ENCODE measurements around the gene DBP. TPM values are rescaled to one million over a fixed set of nuclear protein-coding genes. Genes with fewer than 3 reads are reported as not detected.

Gene DBP
- polyA plus RNA-seq, 2 of the 4 experiments (the other 2 are of a cell fraction) = 2.5 to 3.8 TPM

- FAIRE-seq = peak; percentile 32
- WGBS (ENCODE audit: missing lambda C conversion rate) = 3% methylated on average over 34 of the region's 36 CpGs
- peak overlapping the region; percentile 64 for H3K4me2 ChIP-seq
- no peaks in the 10 kb centered on the region for H3K9me3 ChIP-seq
- peak; percentile 84 to 85 for ATAC-seq
- H3K4me1 ChIP-seq = peaks cover 9% of the 10 kb centered on the region
- H3K4me3 ChIP-seq = peak overlapping the region; percentile 27
- peak overlapping the region; percentile 58 to 85 for H3K27ac ChIP-seq
- POLR2A ChIA-PET = interaction anchor here (0.6 to 2.0 kb wide), 9 partner anchors 20 to 225 kb away, joined by 3 to 11 read pairs (median 5); partner anchors contain the start of genes RPL18, SPHK2, SYNGR4 and TMEM143
- CTCF ChIA-PET = interaction anchor here (0.6 to 21.8 kb wide), 42 partner anchors 9 to 413 kb away, joined by 3 to 618 read pairs (median 5); partner anchors contain the start of genes FAM83E, GRWD1, KDELR1 and LMTK3
- peak; percentile 90 to 93 for DNase-seq (ENCODE audit: low read depth in 1 of 2, low spot score in 1 of 2)
- TF ChIP-seq CBX8 (IDR thresholded peaks at IDR 0.05) = no peak
- TF ChIP-seq EP300 (IDR thresholded peaks at IDR 0.05) = peak in 1 of 2 experiments; percentile 31; a peak in 1 of 5 replicates
- TF ChIP-seq TFCP2L1 (CRISPR knock-in tag; IDR thresholded peaks at IDR 0.05) = no peak
- peak; percentile 30 to 32; a peak in 1 of 5 replicates for TF ChIP-seq JUN (IDR thresholded peaks at IDR 0.05)
- TF ChIP-seq CEBPB (IDR thresholded peaks at IDR 0.05) = peak in 1 of 2 experiments; percentile 52; a peak in 1 of 4 replicates
- TF ChIP-seq JUNB (IDR thresholded peaks at IDR 0.05) = no peak
- TF ChIP-seq ZSCAN20 (CRISPR knock-in tag; IDR thresholded peaks at IDR 0.05) = no peak
- no peak for TF ChIP-seq BCL3 (IDR thresholded peaks at IDR 0.05)
- TF ChIP-seq, protein P1, sequence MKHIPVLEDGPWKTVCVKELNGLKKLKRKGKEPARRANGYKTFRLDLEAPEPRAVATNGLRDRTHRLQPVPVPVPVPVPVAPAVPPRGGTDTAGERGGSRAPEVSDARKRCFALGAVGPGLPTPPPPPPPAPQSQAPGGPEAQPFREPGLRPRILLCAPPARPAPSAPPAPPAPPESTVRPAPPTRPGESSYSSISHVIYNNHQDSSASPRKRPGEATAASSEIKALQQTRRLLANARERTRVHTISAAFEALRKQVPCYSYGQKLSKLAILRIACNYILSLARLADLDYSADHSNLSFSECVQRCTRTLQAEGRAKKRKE (CRISPR knock-in tag; IDR thresholded peaks at IDR 0.05; ENCODE audit: low read depth) = peak; percentile 14; the same call in 1 of the 2 replicates
- 0 out of 2 replicates have a peak, but pooled peaks have one; percentile 60 for TF ChIP-seq HOXA7 (CRISPR knock-in tag; IDR thresholded peaks at IDR 0.05)
- no peak for TF ChIP-seq KDM5A (IDR thresholded peaks at IDR 0.05)
- peak; percentile 91 for TF ChIP-seq MAX (IDR thresholded peaks at IDR 0.05)
- TF ChIP-seq, protein P2, sequence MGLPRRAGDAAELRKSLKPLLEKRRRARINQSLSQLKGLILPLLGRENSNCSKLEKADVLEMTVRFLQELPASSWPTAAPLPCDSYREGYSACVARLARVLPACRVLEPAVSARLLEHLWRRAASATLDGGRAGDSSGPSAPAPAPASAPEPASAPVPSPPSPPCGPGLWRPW (IDR thresholded peaks at IDR 0.05) = no peak
- TF ChIP-seq, protein P3, sequence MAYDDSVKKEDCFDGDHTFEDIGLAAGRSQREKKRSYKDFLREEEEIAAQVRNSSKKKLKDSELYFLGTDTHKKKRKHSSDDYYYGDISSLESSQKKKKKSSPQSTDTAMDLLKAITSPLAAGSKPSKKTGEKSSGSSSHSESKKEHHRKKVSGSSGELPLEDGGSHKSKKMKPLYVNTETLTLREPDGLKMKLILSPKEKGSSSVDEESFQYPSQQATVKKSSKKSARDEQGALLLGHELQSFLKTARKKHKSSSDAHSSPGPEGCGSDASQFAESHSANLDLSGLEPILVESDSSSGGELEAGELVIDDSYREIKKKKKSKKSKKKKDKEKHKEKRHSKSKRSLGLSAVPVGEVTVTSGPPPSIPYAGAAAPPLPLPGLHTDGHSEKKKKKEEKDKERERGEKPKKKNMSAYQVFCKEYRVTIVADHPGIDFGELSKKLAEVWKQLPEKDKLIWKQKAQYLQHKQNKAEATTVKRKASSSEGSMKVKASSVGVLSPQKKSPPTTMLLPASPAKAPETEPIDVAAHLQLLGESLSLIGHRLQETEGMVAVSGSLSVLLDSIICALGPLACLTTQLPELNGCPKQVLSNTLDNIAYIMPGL (CRISPR knock-in tag; IDR thresholded peaks at IDR 0.05; ENCODE audit: borderline replicate concordance) = 0 out of 2 replicates have a peak, but pooled peaks have one; percentile 65
- TF ChIP-seq MAZ (IDR thresholded peaks at IDR 0.05; ENCODE audit: borderline replicate concordance, low read depth, low read length) = no peak
- TF ChIP-seq RAD21 (conservative IDR thresholded peaks at IDR 0.05 in 1 of 2, IDR thresholded peaks at IDR 0.05 in 1 of 2) = peak; percentile 78 to 87
- no peak for TF ChIP-seq RNF2 (IDR thresholded peaks at IDR 0.05; ENCODE audit: borderline replicate concordance, low read depth)
- no peak for TF ChIP-seq FOXS1 (CRISPR knock-in tag; IDR thresholded peaks at IDR 0.05)
- TF ChIP-seq PBX3 (IDR thresholded peaks at IDR 0.05) = peak; percentile 62; the same call in 1 of the 2 replicates
- TF ChIP-seq NFE2L2 (conservative IDR thresholded peaks at IDR 0.05; ENCODE audit: low read length) = no peak
- TF ChIP-seq NPAS2 (CRISPR knock-in tag; IDR thresholded peaks at IDR 0.05; ENCODE audit: borderline replicate concordance) = no peak
- peak; percentile 84 for TF ChIP-seq CHD4 (IDR thresholded peaks at IDR 0.05; ENCODE audit: borderline replicate concordance)
- no peak for TF ChIP-seq USF2 (IDR thresholded peaks at IDR 0.05)
- peak; percentile 98 for TF ChIP-seq ZFP36 (IDR thresholded peaks at IDR 0.05; ENCODE audit: borderline replicate concordance, partially characterized antibody)
- no peak for TF ChIP-seq HEYL (CRISPR knock-in tag; IDR thresholded peaks at IDR 0.05)
- TF ChIP-seq CBX2 (IDR thresholded peaks at IDR 0.05; ENCODE audit: borderline replicate concordance, low read depth) = no peak
- peak; percentile 98 for TF ChIP-seq HDAC2 (IDR thresholded peaks at IDR 0.05)
- peak; percentile 42 for TF ChIP-seq MAFK (IDR thresholded peaks at IDR 0.05; ENCODE audit: partially characterized antibody)
- peak; percentile 18; the same call in 1 of the 2 replicates for TF ChIP-seq PHF8 (IDR thresholded peaks at IDR 0.05; ENCODE audit: borderline replicate concordance, low read depth)
- no peak for TF ChIP-seq FOSL2 (IDR thresholded peaks at IDR 0.05)
- TF ChIP-seq FOSL2 (CRISPR knock-in tag; IDR thresholded peaks at IDR 0.05) = peak; percentile 66
- peak; percentile 38; the same call in 1 of the 2 replicates for TF ChIP-seq GATA3 (IDR thresholded peaks at IDR 0.05; ENCODE audit: borderline replicate concordance)
- TF ChIP-seq RCOR1 (IDR thresholded peaks at IDR 0.05; ENCODE audit: low read depth, low read length) = peak; percentile 98
- TF ChIP-seq KDM1A (IDR thresholded peaks at IDR 0.05; ENCODE audit: low read depth) = peak; percentile 99
- 0 out of 2 replicates have a peak, but pooled peaks have one; percentile 25 for TF ChIP-seq TP53 (CRISPR knock-in tag; IDR thresholded peaks at IDR 0.05)
Measured at GRCh38 chr19:48588670-48589401, 48.3 kb downstream of the DBP start.

Measured in A549 (cell line).